Measurements from ENCODE around the gene TNFRSF18. TPM values are rescaled to one million over a fixed set of nuclear protein-coding genes. Genes with fewer than 3 reads are reported as not detected.

TNFRSF18 gene
- total RNA-seq, 2 donors from 2014 or later: 0.95 to 1.7 TPM

GRCh38 chr1:1223891-1224290 lies 17.5 kb upstream of the TNFRSF18 start:
- Mint-ChIP-seq H3K4me3 (no peak overlapping the region), H3K36me3 (ENCODE audit: low read depth) (peaks cover 55% of the 10 kb centered on the region), H3K9me3 (no peaks in the 10 kb centered on the region), H3K27me3 (ENCODE audit: insufficient read depth) (no peaks in the 10 kb centered on the region), H3K4me1 (no peaks in the 10 kb centered on the region), H3K27ac (no peak overlapping the region)
- no peak overlapping the region for H3K27ac ChIP-seq (ENCODE audit: low read depth, low read length)
- no peak overlapping the region for H3K4me3 ChIP-seq (ENCODE audit: low read length)
- H3K36me3 ChIP-seq (ENCODE audit: control insufficient read depth, insufficient read depth, low read length): peaks cover 37% of the 10 kb centered on the region
- no peak overlapping the region for H3K9ac ChIP-seq (ENCODE audit: extremely low read depth, low read length, poor library complexity, severe bottlenecking)
- no peaks in the 10 kb centered on the region for H3K27me3 ChIP-seq (ENCODE audit: control insufficient read depth, insufficient read depth, low read length, poor library complexity, severe bottlenecking)
- H3K4me1 ChIP-seq (ENCODE audit: control insufficient read depth, insufficient read depth, low read length): no peaks in the 10 kb centered on the region
- H3K9me3 ChIP-seq (ENCODE audit: control insufficient read depth, low read length): no peaks in the 10 kb centered on the region
- no peak for TF ChIP-seq CTCF (conservative IDR thresholded peaks at IDR 0.05)
- DNase-seq: no peak
- WGBS, 2 experiments (ENCODE audit: insufficient coverage in 1 of 2, insufficient read length in 1 of 2): 94 to 97% methylated on average over 11 to 21 of the region's 21 CpGs

- 95 to 100% methylated on average over 6 to 15 of the region's 15 CpGs for WGBS, 2 experiments (ENCODE audit: insufficient coverage in 1 of 2, insufficient read length in 1 of 2)
- H3K4me1 Mint-ChIP-seq: no peaks in the 10 kb centered on the region
- no peaks in the 10 kb centered on the region for H3K27me3 ChIP-seq (ENCODE audit: control insufficient read depth, insufficient read depth, low read length, poor library complexity, severe bottlenecking)
- H3K4me3 ChIP-seq (ENCODE audit: low read length): no peak overlapping the region
- H3K27ac ChIP-seq (ENCODE audit: low read depth, low read length): no peak overlapping the region
- no peak for DNase-seq
- H3K4me1 ChIP-seq (ENCODE audit: control insufficient read depth, insufficient read depth, low read length): no peaks in the 10 kb centered on the region
- H3K27ac Mint-ChIP-seq: peak overlapping the region; percentile 66
- peaks cover 32% of the 10 kb centered on the region for H3K36me3 ChIP-seq (ENCODE audit: control insufficient read depth, insufficient read depth, low read length)
- H3K9me3 ChIP-seq (ENCODE audit: control insufficient read depth, low read length): no peaks in the 10 kb centered on the region
- no peaks in the 10 kb centered on the region for H3K9me3 Mint-ChIP-seq
- H3K36me3 Mint-ChIP-seq (ENCODE audit: low read depth): peaks cover 52% of the 10 kb centered on the region
- no peak overlapping the region for H3K9ac ChIP-seq (ENCODE audit: extremely low read depth, low read length, poor library complexity, severe bottlenecking)
- H3K4me3 Mint-ChIP-seq: no peak overlapping the region
- no peaks in the 10 kb centered on the region for H3K27me3 Mint-ChIP-seq (ENCODE audit: insufficient read depth)
- no peak for TF ChIP-seq CTCF (conservative IDR thresholded peaks at IDR 0.05)
These were observed 16.9 kb upstream of the TNFRSF18 start for GRCh38 chr1:1223321-1223720.

- no peaks in the 10 kb centered on the region for H3K9me3 Mint-ChIP-seq
- H3K9ac ChIP-seq (ENCODE audit: extremely low read depth, low read length, poor library complexity, severe bottlenecking): no peak overlapping the region
- H3K27me3 ChIP-seq (ENCODE audit: control insufficient read depth, insufficient read depth, low read length, poor library complexity, severe bottlenecking): no peaks in the 10 kb centered on the region
- no peak overlapping the region for H3K27ac ChIP-seq (ENCODE audit: low read depth, low read length)
- TF ChIP-seq CTCF (conservative IDR thresholded peaks at IDR 0.05): no peak
- no peak overlapping the region for H3K4me3 Mint-ChIP-seq
- H3K4me3 ChIP-seq (ENCODE audit: low read length): no peak overlapping the region
- 95 to 96% methylated on average over 44 of the region's 44 CpGs for WGBS, 2 experiments (ENCODE audit: insufficient coverage in 1 of 2, insufficient read length in 1 of 2)
- no peaks in the 10 kb centered on the region for H3K9me3 ChIP-seq (ENCODE audit: control insufficient read depth, low read length)
- H3K36me3 Mint-ChIP-seq (ENCODE audit: low read depth): peaks cover 51% of the 10 kb centered on the region
- no peaks in the 10 kb centered on the region for H3K4me1 ChIP-seq (ENCODE audit: control insufficient read depth, insufficient read depth, low read length)
- H3K4me1 Mint-ChIP-seq: no peaks in the 10 kb centered on the region
- no peak for DNase-seq
- peak overlapping the region; percentile 66 for H3K27ac Mint-ChIP-seq
- H3K27me3 Mint-ChIP-seq (ENCODE audit: insufficient read depth): no peaks in the 10 kb centered on the region
- peaks cover 32% of the 10 kb centered on the region for H3K36me3 ChIP-seq (ENCODE audit: control insufficient read depth, insufficient read depth, low read length)
These were observed 16.3 kb upstream of the TNFRSF18 start for GRCh38 chr1:1222575-1223225.
